ENCODE data around the gene PNPLA7. TPM values are rescaled to one million over a fixed set of nuclear protein-coding genes. Genes with fewer than 3 reads are reported as not detected.

Gene PNPLA7
- total and polyA plus RNA-seq, 4 donors, result 0.75 to 6.5 (median 2.1) TPM

DNA sequence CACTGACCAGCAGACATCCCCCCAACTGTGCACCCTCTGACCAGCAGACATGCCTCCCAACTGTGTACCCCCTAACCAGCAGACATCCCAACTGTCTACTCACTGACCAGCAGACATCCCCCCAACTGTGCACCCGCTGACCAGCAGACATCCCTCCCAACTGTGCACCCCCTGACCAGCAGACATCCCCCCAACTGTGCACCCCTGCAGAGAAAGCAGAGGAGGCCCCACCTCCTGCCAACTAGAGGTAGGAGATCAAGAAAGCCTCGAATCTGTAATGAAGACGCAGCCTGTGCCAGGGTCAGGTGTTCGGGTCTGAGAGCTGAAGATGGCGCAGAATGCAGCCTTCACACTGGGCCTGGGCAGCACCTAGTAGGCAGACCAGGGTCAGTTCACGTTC is 61.3 kb downstream of the PNPLA7 start:
- no peak for TF ChIP-seq EGR1 (IDR thresholded peaks at IDR 0.05; ENCODE audit: low read depth in 2 of 2)
- TF ChIP-seq, protein P1, sequence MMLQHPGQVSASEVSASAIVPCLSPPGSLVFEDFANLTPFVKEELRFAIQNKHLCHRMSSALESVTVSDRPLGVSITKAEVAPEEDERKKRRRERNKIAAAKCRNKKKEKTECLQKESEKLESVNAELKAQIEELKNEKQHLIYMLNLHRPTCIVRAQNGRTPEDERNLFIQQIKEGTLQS (IDR thresholded peaks at IDR 0.05), result no peak
- TF ChIP-seq FOXA2 (IDR thresholded peaks at IDR 0.05), result no peak
- TF ChIP-seq TAF1 (conservative IDR thresholded peaks at IDR 0.05), result no peak
- TF ChIP-seq FOXA1 (IDR thresholded peaks at IDR 0.05), result no peak
- TF ChIP-seq HNF4A (conservative IDR thresholded peaks at IDR 0.05), result no peak
- TF ChIP-seq NR2F2 (IDR thresholded peaks at IDR 0.05), result no peak
- TF ChIP-seq, protein P2, sequence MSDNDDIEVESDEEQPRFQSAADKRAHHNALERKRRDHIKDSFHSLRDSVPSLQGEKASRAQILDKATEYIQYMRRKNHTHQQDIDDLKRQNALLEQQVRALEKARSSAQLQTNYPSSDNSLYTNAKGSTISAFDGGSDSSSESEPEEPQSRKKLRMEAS (IDR thresholded peaks at IDR 0.05), result no peak
- TF ChIP-seq HNF4G (IDR thresholded peaks at IDR 0.05), result no peak
- TF ChIP-seq JUND (IDR thresholded peaks at IDR 0.05), result no peak
- no peak for TF ChIP-seq RXRA (IDR thresholded peaks at IDR 0.05)
- TF ChIP-seq, protein P3, sequence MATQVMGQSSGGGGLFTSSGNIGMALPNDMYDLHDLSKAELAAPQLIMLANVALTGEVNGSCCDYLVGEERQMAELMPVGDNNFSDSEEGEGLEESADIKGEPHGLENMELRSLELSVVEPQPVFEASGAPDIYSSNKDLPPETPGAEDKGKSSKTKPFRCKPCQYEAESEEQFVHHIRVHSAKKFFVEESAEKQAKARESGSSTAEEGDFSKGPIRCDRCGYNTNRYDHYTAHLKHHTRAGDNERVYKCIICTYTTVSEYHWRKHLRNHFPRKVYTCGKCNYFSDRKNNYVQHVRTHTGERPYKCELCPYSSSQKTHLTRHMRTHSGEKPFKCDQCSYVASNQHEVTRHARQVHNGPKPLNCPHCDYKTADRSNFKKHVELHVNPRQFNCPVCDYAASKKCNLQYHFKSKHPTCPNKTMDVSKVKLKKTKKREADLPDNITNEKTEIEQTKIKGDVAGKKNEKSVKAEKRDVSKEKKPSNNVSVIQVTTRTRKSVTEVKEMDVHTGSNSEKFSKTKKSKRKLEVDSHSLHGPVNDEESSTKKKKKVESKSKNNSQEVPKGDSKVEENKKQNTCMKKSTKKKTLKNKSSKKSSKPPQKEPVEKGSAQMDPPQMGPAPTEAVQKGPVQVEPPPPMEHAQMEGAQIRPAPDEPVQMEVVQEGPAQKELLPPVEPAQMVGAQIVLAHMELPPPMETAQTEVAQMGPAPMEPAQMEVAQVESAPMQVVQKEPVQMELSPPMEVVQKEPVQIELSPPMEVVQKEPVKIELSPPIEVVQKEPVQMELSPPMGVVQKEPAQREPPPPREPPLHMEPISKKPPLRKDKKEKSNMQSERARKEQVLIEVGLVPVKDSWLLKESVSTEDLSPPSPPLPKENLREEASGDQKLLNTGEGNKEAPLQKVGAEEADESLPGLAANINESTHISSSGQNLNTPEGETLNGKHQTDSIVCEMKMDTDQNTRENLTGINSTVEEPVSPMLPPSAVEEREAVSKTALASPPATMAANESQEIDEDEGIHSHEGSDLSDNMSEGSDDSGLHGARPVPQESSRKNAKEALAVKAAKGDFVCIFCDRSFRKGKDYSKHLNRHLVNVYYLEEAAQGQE (IDR thresholded peaks at IDR 0.05), result no peak
- no peak for TF ChIP-seq GABPA (IDR thresholded peaks at IDR 0.05 in 1 of 2, conservative IDR thresholded peaks at IDR 0.05 in 1 of 2)
- no peak for DNase-seq (ENCODE audit: low spot score)
- Histone ChIP-seq H3K9ac (ENCODE audit: low read depth in 1 of 2, low read length in 2 of 2) (no peak overlapping the region), H3K9me3 (ENCODE audit: control insufficient read depth in 4 of 4, low read length in 3 of 4) (no peaks in the 10 kb centered on the region), H3K4me3 (ENCODE audit: low read depth in 1 of 3, low read length in 3 of 3) (no peak overlapping the region), H3K27ac (ENCODE audit: low read depth in 1 of 2, low read length in 2 of 2) (no peak overlapping the region), H3K36me3 (ENCODE audit: control insufficient read depth in 4 of 4, insufficient read depth in 3 of 4, low read depth in 1 of 4, low read length in 3 of 4) (peaks cover 0 to 19% (median 4%) of the 10 kb centered on the region in 4 donors), H3K4me1 (ENCODE audit: control insufficient read depth in 4 of 4, insufficient read depth in 4 of 4, low read length in 3 of 4) (no peaks in the 10 kb centered on the region), H3K27me3 (ENCODE audit: control insufficient read depth in 4 of 4, insufficient read depth in 4 of 4, low read length in 3 of 4) (no peaks in the 10 kb centered on the region)
- 93% methylated on average over 6 of the region's 6 CpGs for WGBS

DNA sequence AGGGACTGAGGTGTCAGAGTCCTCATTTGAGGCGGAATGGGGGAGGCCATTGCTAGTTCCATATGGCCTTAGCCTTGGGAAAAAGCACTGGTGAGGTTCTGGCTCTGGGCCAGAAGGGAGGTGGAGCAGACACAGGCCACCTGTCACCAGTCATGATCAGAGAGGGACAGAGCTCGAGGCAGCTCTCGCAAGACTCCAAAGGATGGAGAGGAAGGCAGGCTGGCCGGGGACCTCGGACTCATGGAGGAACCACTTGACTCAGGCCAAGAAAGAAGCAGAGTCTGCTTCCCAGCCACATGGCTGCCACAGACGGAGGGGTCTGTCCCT is 61.9 kb downstream of the PNPLA7 start:
- no peaks in the 10 kb centered on the region for H3K4me1 ChIP-seq (ENCODE audit: control insufficient read depth in 4 of 4, insufficient read depth in 4 of 4, low read length in 3 of 4)
- H3K27ac ChIP-seq (ENCODE audit: low read depth in 1 of 2, low read length in 2 of 2), result no peak overlapping the region
- H3K27me3 ChIP-seq (ENCODE audit: control insufficient read depth in 4 of 4, insufficient read depth in 4 of 4, low read length in 3 of 4), result no peaks in the 10 kb centered on the region
- no peak overlapping the region for H3K4me3 ChIP-seq (ENCODE audit: low read depth in 1 of 3, low read length in 3 of 3)
- peaks cover 0 to 19% (median 4%) of the 10 kb centered on the region in 4 donors for H3K36me3 ChIP-seq (ENCODE audit: control insufficient read depth in 4 of 4, insufficient read depth in 3 of 4, low read depth in 1 of 4, low read length in 3 of 4)
- WGBS, result 90% methylated on average over 6 of the region's 6 CpGs
- DNase-seq (ENCODE audit: low spot score), result no peak
- H3K9ac ChIP-seq (ENCODE audit: low read depth in 1 of 2, low read length in 2 of 2), result no peak overlapping the region
- no peak for TF ChIP-seq RXRA (IDR thresholded peaks at IDR 0.05)
- TF ChIP-seq FOXA2 (IDR thresholded peaks at IDR 0.05), result no peak
- TF ChIP-seq, protein P2 (IDR thresholded peaks at IDR 0.05), result no peak
- no peak for TF ChIP-seq JUND (IDR thresholded peaks at IDR 0.05)
- TF ChIP-seq, protein P1 (IDR thresholded peaks at IDR 0.05), result no peak
- no peak for TF ChIP-seq NR2F2 (IDR thresholded peaks at IDR 0.05)
- TF ChIP-seq, protein P4, sequence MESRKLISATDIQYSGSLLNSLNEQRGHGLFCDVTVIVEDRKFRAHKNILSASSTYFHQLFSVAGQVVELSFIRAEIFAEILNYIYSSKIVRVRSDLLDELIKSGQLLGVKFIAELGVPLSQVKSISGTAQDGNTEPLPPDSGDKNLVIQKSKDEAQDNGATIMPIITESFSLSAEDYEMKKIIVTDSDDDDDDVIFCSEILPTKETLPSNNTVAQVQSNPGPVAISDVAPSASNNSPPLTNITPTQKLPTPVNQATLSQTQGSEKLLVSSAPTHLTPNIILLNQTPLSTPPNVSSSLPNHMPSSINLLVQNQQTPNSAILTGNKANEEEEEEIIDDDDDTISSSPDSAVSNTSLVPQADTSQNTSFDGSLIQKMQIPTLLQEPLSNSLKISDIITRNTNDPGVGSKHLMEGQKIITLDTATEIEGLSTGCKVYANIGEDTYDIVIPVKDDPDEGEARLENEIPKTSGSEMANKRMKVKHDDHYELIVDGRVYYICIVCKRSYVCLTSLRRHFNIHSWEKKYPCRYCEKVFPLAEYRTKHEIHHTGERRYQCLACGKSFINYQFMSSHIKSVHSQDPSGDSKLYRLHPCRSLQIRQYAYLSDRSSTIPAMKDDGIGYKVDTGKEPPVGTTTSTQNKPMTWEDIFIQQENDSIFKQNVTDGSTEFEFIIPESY (IDR thresholded peaks at IDR 0.05), result no peak
- no peak for TF ChIP-seq EGR1 (IDR thresholded peaks at IDR 0.05; ENCODE audit: low read depth in 2 of 2)
- TF ChIP-seq GABPA (IDR thresholded peaks at IDR 0.05 in 1 of 2, conservative IDR thresholded peaks at IDR 0.05 in 1 of 2), result no peak
- no peak for TF ChIP-seq SP1 (IDR thresholded peaks at IDR 0.05)
- TF ChIP-seq HNF4G (IDR thresholded peaks at IDR 0.05), result no peak
- no peaks in the 10 kb centered on the region for H3K9me3 ChIP-seq (ENCODE audit: control insufficient read depth in 4 of 4, low read length in 3 of 4)
